Fibroblast of villous mesenchyme (primary cell): ENCODE results near the gene ARMCX1. TPM values are rescaled to one million over a fixed set of nuclear protein-coding genes. Genes with fewer than 3 reads are reported as not detected.
"Not testable (repeated sequence)": the region's sequence is repeated elsewhere in the genome, so short reads cannot be mapped to it uniquely, and the experiment has no call there.

Experiments used
- DNase-seq: peaks from one replicate; pipeline ENCODE4 v3.0.0-alpha.2; 2010; ENCODE audit warnings: low read depth
- H3K4me3 ChIP-seq: 2 replicates; pipeline ENCODE4 v1.5.1; 2011; ENCODE audit warnings: low read depth, mild to moderate bottlenecking, low read length
- CTCF ChIP-seq: IDR thresholded peaks from 2 replicates; pipeline ENCODE4 v1.5.1; 2012; ENCODE audit warnings: low read depth, mild to moderate bottlenecking, low read length; ENCODE audit not compliant: insufficient read depth
- total RNA-seq: library from RNA; depleted of rRNA; stranded (reverse); fragments of >200 nt; gene quantifications from 2 replicates; pipeline ENCODE4 v1.2.3, GENCODE V29; 2012

Gene ARMCX1
- total RNA-seq, 1 donor: 41.9 TPM

DNA sequence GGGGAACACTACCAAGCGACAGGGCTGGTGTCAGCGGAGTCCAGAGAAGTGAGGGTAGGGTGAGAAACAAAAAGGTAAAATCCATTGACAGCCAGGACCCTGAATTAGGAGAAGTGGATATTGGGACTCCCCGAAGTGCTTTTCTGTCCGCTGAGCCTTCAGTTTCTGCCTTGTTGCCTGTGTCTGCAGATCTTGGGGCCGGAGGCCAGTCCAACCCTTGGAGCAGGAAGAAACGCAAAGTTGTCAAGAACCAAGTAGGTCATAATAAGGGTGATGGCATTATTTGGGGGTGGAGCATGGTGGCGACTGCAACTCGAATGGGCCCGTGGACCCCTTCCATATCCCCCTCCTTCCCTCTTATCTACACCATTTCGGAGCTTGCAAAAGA, 1.0 kb downstream of the ARMCX1 start:
- H3K4me3 ChIP-seq: peak overlapping the region; percentile 74
- no peak for DNase-seq
- no peak for TF ChIP-seq CTCF

DNA sequence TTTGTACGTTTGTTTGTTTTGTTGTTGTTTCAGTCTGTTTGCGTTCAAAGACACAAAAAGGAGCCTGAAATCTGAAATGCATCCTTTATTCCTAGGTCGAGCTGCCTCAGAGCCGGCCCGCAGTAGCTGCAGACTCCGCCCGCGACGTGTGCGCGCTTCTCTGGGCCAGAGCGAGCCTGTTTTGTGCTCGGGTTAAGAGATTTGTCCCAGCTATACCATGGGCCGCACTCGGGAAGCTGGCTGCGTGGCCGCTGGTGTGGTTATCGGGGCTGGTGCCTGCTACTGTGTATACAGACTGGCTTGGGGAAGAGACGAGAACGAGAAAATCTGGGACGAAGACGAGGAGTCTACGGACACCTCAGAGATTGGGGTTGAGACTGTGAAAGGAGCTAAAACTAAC, 2.4 kb downstream of the ARMCX1 start:
- no peak for TF ChIP-seq CTCF
- no peak overlapping the region for H3K4me3 ChIP-seq
- DNase-seq: no peak

- no peak for DNase-seq
- H3K4me3 ChIP-seq: no peak overlapping the region
- TF ChIP-seq CTCF: no peak
These were observed 14.3 kb downstream of the ARMCX1 start for GRCh38 chrX:101564651-101565050.

DNA sequence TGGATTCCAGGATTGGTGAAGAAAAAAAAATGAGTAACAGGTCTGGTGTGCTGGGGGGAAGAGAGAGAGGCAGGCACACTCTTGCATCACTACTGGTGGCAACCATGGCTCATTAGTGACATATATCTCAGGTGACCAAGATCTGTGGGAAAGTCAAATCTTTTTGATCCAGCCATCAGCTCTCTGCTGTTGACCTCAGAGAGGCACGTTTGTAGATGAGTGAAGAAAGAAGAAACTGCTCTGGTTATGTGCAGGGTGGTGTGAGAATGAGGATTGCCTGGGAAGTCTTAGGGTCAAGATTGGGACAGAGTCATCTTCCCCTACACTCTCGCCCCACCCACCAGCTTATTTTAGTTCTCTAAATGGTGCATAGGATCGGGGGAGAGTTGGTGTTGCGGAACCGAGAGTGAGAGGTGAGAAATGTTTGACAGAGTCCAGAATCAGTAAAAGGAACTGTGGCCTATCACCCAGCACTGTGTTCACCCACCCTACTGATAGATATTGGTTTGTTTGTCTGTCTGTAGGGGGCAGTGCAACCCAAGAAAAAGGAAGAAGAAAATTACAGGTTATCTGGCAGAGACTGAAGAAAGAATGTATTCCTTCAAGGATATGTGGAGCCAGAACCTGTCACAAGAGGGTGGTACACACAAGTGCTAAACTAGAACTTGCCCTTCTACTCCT, 45.5 kb downstream of the ARMCX1 start:
- no peak overlapping the region for H3K4me3 ChIP-seq
- TF ChIP-seq CTCF: peak; percentile 63
- DNase-seq: peak; percentile 77

- not testable (repeated sequence) for H3K4me3 ChIP-seq, DNase-seq
These were observed 49.2 kb downstream of the ARMCX1 start for GRCh38 chrX:101599592-101599991.

DNA sequence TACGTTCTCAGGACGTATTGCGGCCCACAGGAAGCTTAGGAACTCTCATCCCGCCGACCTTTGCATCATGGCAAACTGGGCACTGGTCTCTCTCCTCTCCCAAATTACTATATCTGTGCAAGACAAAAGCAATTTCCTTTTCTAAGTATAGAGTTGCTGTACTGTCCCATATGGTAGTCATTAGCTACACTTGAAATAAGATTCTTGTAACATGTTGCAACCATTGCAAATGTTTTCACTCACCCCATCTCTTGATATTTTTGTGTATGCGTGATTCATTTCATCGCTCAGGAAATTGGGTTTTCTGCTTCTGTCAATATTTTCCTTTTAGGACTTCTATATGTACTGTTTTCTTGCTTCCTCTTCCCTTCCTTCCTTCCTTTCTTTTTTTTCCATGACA, 51.7 kb downstream of the ARMCX1 start:
- no peak for TF ChIP-seq CTCF
- DNase-seq: peak; percentile 22
- H3K4me3 ChIP-seq: no peak overlapping the region

Other genes starting within 250 kb of the ARMCX1 start
- gene TIMM8A, start 201.8 kb upstream of the ARMCX1 start, total RNA-seq: 2.9 and 3.9 TPM in 2 replicates
- gene BTK, start 164.4 kb upstream of the ARMCX1 start, total RNA-seq: not detected in 2 replicates
- gene RPL36A, start 159.5 kb upstream of the ARMCX1 start, total RNA-seq: 103 and 132 TPM in 2 replicates
- 31.2 and 45.8 TPM in 2 replicates for gene GLA, start 142.6 kb upstream of the ARMCX1 start, total RNA-seq
- 57.3 and 74.7 TPM in 2 replicates for gene HNRNPH2, start 142.3 kb upstream of the ARMCX1 start, total RNA-seq
- 8.1 and 11.2 TPM in 2 replicates for gene ARMCX4, start 65.1 kb upstream of the ARMCX1 start, total RNA-seq
- gene ARMCX6, start 67.5 kb downstream of the ARMCX1 start, total RNA-seq: 26.1 and 38.4 TPM in 2 replicates
- 42.8 and 65.6 TPM in 2 replicates for gene ARMCX3, start 72.6 kb downstream of the ARMCX1 start, total RNA-seq
- 63.8 and 76.4 TPM in 2 replicates for gene ARMCX2, start 109.3 kb downstream of the ARMCX1 start, total RNA-seq